ENCODE measurements around the gene WDR18. TPM values are rescaled to one million over a fixed set of nuclear protein-coding genes. Genes with fewer than 3 reads are reported as not detected.

Gene WDR18
- total and polyA plus RNA-seq, 4 donors = 24.3 to 45.3 (median 37.7) TPM

GRCh38 chr19:936175-936546, 48.0 kb upstream of the WDR18 start:
- H3K27ac ChIP-seq (ENCODE audit: low read depth in 1 of 2, low read length in 2 of 2) = no peak overlapping the region
- WGBS = 96% methylated on average over 10 of the region's 10 CpGs
- H3K27me3 ChIP-seq (ENCODE audit: control insufficient read depth in 4 of 4, insufficient read depth in 4 of 4, low read length in 3 of 4) = no peaks in the 10 kb centered on the region
- DNase-seq (ENCODE audit: low spot score) = no peak
- H3K4me1 ChIP-seq (ENCODE audit: control insufficient read depth in 4 of 4, insufficient read depth in 4 of 4, low read length in 3 of 4) = peaks cover 28 to 64% (median 41%) of the 10 kb centered on the region in 4 donors
- TF ChIP-seq MAX (IDR thresholded peaks at IDR 0.05) = no peak
- TF ChIP-seq HNF4A (conservative IDR thresholded peaks at IDR 0.05) = no peak
- no peak for TF ChIP-seq RAD21 (IDR thresholded peaks at IDR 0.05)
- TF ChIP-seq ATF3 (IDR thresholded peaks at IDR 0.05) = no peak
- TF ChIP-seq HNF4G (IDR thresholded peaks at IDR 0.05) = no peak
- TF ChIP-seq YY1 (IDR thresholded peaks at IDR 0.05) = no peak
- no peak for TF ChIP-seq TAF1 (conservative IDR thresholded peaks at IDR 0.05)
- TF ChIP-seq EGR1 (IDR thresholded peaks at IDR 0.05; ENCODE audit: low read depth in 2 of 2) = no peak
- no peak for TF ChIP-seq ZBTB33 (IDR thresholded peaks at IDR 0.05)
- TF ChIP-seq, protein P1, sequence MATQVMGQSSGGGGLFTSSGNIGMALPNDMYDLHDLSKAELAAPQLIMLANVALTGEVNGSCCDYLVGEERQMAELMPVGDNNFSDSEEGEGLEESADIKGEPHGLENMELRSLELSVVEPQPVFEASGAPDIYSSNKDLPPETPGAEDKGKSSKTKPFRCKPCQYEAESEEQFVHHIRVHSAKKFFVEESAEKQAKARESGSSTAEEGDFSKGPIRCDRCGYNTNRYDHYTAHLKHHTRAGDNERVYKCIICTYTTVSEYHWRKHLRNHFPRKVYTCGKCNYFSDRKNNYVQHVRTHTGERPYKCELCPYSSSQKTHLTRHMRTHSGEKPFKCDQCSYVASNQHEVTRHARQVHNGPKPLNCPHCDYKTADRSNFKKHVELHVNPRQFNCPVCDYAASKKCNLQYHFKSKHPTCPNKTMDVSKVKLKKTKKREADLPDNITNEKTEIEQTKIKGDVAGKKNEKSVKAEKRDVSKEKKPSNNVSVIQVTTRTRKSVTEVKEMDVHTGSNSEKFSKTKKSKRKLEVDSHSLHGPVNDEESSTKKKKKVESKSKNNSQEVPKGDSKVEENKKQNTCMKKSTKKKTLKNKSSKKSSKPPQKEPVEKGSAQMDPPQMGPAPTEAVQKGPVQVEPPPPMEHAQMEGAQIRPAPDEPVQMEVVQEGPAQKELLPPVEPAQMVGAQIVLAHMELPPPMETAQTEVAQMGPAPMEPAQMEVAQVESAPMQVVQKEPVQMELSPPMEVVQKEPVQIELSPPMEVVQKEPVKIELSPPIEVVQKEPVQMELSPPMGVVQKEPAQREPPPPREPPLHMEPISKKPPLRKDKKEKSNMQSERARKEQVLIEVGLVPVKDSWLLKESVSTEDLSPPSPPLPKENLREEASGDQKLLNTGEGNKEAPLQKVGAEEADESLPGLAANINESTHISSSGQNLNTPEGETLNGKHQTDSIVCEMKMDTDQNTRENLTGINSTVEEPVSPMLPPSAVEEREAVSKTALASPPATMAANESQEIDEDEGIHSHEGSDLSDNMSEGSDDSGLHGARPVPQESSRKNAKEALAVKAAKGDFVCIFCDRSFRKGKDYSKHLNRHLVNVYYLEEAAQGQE (IDR thresholded peaks at IDR 0.05) = no peak
- H3K36me3 ChIP-seq (ENCODE audit: control insufficient read depth in 4 of 4, insufficient read depth in 3 of 4, low read depth in 1 of 4, low read length in 3 of 4) = no peaks in the 10 kb centered on the region
- no peak overlapping the region for H3K9ac ChIP-seq (ENCODE audit: low read depth in 1 of 2, low read length in 2 of 2)
- no peaks in the 10 kb centered on the region for H3K9me3 ChIP-seq (ENCODE audit: control insufficient read depth in 4 of 4, low read length in 3 of 4)
- no peak overlapping the region for H3K4me3 ChIP-seq (ENCODE audit: low read depth in 1 of 3, low read length in 3 of 3)

DNA sequence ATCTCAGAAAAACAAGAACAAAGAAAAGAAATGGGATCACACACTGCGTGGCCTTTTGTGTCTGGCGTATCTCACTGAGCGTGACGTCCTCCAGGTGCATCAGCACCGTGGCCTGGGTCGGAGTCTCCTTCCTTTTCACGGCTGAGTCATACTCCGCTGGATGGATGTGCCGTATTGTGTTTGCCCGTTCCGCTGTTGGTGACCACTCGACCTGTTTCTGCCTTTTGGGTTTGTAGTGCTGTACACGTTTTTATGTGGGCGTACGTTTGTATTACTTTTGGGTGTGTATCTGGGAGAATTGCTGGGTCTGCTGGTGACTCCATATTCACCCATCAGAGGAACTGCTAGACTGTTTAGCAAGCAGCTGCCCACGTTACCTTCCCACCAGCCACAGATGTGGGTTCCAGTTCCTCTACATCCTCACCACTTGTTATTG, 46.9 kb upstream of the WDR18 start:
- no peaks in the 10 kb centered on the region for H3K27me3 ChIP-seq (ENCODE audit: control insufficient read depth in 4 of 4, insufficient read depth in 4 of 4, low read length in 3 of 4)
- WGBS = 91% methylated on average over 16 of the region's 16 CpGs
- H3K27ac ChIP-seq (ENCODE audit: low read depth in 1 of 2, low read length in 2 of 2) = no peak overlapping the region
- no peaks in the 10 kb centered on the region for H3K9me3 ChIP-seq (ENCODE audit: control insufficient read depth in 4 of 4, low read length in 3 of 4)
- peaks cover 34 to 66% (median 47%) of the 10 kb centered on the region in 4 donors for H3K4me1 ChIP-seq (ENCODE audit: control insufficient read depth in 4 of 4, insufficient read depth in 4 of 4, low read length in 3 of 4)
- no peak for DNase-seq (ENCODE audit: low spot score)
- TF ChIP-seq HNF4G (IDR thresholded peaks at IDR 0.05) = no peak
- TF ChIP-seq, protein P2, sequence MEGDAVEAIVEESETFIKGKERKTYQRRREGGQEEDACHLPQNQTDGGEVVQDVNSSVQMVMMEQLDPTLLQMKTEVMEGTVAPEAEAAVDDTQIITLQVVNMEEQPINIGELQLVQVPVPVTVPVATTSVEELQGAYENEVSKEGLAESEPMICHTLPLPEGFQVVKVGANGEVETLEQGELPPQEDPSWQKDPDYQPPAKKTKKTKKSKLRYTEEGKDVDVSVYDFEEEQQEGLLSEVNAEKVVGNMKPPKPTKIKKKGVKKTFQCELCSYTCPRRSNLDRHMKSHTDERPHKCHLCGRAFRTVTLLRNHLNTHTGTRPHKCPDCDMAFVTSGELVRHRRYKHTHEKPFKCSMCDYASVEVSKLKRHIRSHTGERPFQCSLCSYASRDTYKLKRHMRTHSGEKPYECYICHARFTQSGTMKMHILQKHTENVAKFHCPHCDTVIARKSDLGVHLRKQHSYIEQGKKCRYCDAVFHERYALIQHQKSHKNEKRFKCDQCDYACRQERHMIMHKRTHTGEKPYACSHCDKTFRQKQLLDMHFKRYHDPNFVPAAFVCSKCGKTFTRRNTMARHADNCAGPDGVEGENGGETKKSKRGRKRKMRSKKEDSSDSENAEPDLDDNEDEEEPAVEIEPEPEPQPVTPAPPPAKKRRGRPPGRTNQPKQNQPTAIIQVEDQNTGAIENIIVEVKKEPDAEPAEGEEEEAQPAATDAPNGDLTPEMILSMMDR (IDR thresholded peaks at IDR 0.05; ENCODE audit: low read depth, low read length, missing input control) = no peak
- TF ChIP-seq GABPA (IDR thresholded peaks at IDR 0.05 in 1 of 2, conservative IDR thresholded peaks at IDR 0.05 in 1 of 2) = no peak
- TF ChIP-seq RXRA (IDR thresholded peaks at IDR 0.05) = no peak
- TF ChIP-seq FOXA2 (IDR thresholded peaks at IDR 0.05) = no peak
- no peak for TF ChIP-seq YY1 (IDR thresholded peaks at IDR 0.05)
- no peak for TF ChIP-seq EGR1 (IDR thresholded peaks at IDR 0.05; ENCODE audit: low read depth in 2 of 2)
- no peak for TF ChIP-seq SP1 (IDR thresholded peaks at IDR 0.05)
- TF ChIP-seq FOXA1 (IDR thresholded peaks at IDR 0.05) = no peak
- TF ChIP-seq, protein P1 (IDR thresholded peaks at IDR 0.05) = no peak
- TF ChIP-seq RAD21 (IDR thresholded peaks at IDR 0.05) = no peak
- no peak overlapping the region for H3K9ac ChIP-seq (ENCODE audit: low read depth in 1 of 2, low read length in 2 of 2)
- H3K4me3 ChIP-seq (ENCODE audit: low read depth in 1 of 3, low read length in 3 of 3) = no peak overlapping the region
- H3K36me3 ChIP-seq (ENCODE audit: control insufficient read depth in 4 of 4, insufficient read depth in 3 of 4, low read depth in 1 of 4, low read length in 3 of 4) = no peaks in the 10 kb centered on the region
